Upper lobe of left lung (tissue), 6 donors: ENCODE data around the gene TYMS. TPM values are rescaled to one million over a fixed set of nuclear protein-coding genes. Genes with fewer than 3 reads are reported as not detected.

Experiments
- ATAC-seq, 2 donors: fragments of 200-7000 bp; cut with Tn5 transposase; one replicate each; pipeline ENCODE4 v1.9.1; 2022; ENCODE audit warnings: mild to moderate bottlenecking in 2 of 2, moderate library complexity in 2 of 2; ENCODE audit not compliant: low FRiP score in 2 of 2
- DNase-seq, 2 donors: peaks; one replicate each; pipeline ENCODE4 v3.0.0-alpha.2; 2019 to 2020
- H3K27ac ChIP-seq, 4 donors: fragments of 200-600 bp; sonication (generic); one replicate each; pipeline ENCODE4 v1.5.1; 2016 to 2019
- H3K27me3 ChIP-seq, 4 donors: fragments of 200-600 bp; sonication (generic); one replicate each; pipeline ENCODE4 v1.5.1; 2017 to 2019
- H3K36me3 ChIP-seq, 4 donors: fragments of 200-600 bp; sonication (generic); one replicate each; pipeline ENCODE4 v1.5.1; 2016 to 2019
- H3K4me1 ChIP-seq, 4 donors: fragments of 200-600 bp; sonication (generic); one replicate each; pipeline ENCODE4 v1.5.1; 2018 to 2019
- H3K4me3 ChIP-seq, 4 donors: fragments of 200-600 bp; sonication (generic); one replicate each; pipeline ENCODE4 v1.5.1; 2017 to 2019; ENCODE audit warnings: mild to moderate bottlenecking in 2 of 4, moderate library complexity in 1 of 4
- H3K9me3 ChIP-seq, 4 donors: fragments of 200-600 bp; sonication (generic); one replicate each; pipeline ENCODE4 v1.5.1; 2018 to 2019
- CTCF ChIP-seq, 6 experiments: fragments of 450-650 bp in 4 of 6; fragments of 200-600 bp in 2 of 6; sonication (generic) in 2 of 6; IDR thresholded peaks; one replicate each; pipeline ENCODE4 v1.5.1; 2016 to 2019; ENCODE audit warnings: antibody characterized with exemption in 6 of 6
- EP300 ChIP-seq, 4 donors: sonication (generic); formaldehyde crosslinking; IDR thresholded peaks; one replicate each; pipeline ENCODE4 v1.5.1; 2017; ENCODE audit warnings: antibody characterized with exemption in 4 of 4, control low read depth in 2 of 4
- POLR2A ChIP-seq, 4 donors: fragments of 450-650 bp; IDR thresholded peaks; one replicate each; pipeline ENCODE4 v1.5.1; 2016 to 2017; ENCODE audit warnings: antibody characterized with exemption in 4 of 4, mild to moderate bottlenecking in 2 of 4
- POLR2AphosphoS5 ChIP-seq, 2 donors: sonication (generic); formaldehyde crosslinking; IDR thresholded peaks; one replicate each; pipeline ENCODE4 v1.5.1; 2017; ENCODE audit warnings: antibody characterized with exemption in 2 of 2
- WGBS, 2 donors: methylation state at CpG; one replicate each; pipeline ENCODE4 v1.1.5; 2017 to 2018; 5-methylcytosine and 5-hydroxymethylcytosine counted together
- total RNA-seq, 6 donors: library from RNA; depleted of rRNA in 4 of 6; stranded (reverse); fragments of >200 nt in 4 of 6; gene quantifications; one replicate each; pipeline versions ENCODE4 v1.1.0 to v1.2.1, GENCODE V29; 2016 to 2021
- donor health status: DM: no; HTN: no; CAD: no; lungs with moderate emphysema.
- donor health status: DM: no; HTN: yes; CAD: no; lungs with severe emphysema.

Gene TYMS
- total RNA-seq, 6 donors from 2014 or later = 5.2 to 16.3 (median 7.6) TPM; not detected in 1

GRCh38 chr18:641224-641623, 16.2 kb upstream of the TYMS start:
- 95 to 96% methylated on average over 6 of the region's 6 CpGs for WGBS, 2 donors
- H3K36me3 ChIP-seq = no peaks in the 10 kb centered on the region
- no peaks in the 10 kb centered on the region for H3K27me3 ChIP-seq
- H3K27ac ChIP-seq = no peak overlapping the region
- no peak overlapping the region for H3K4me3 ChIP-seq
- ATAC-seq (no peak), DNase-seq (no peak)
- TF ChIP-seq EP300 (IDR thresholded peaks at IDR 0.05) (no peak), POLR2AphosphoS5 (IDR thresholded peaks at IDR 0.05) (no peak), CTCF (IDR thresholded peaks at IDR 0.05) (no peak), POLR2A (IDR thresholded peaks at IDR 0.05) (no peak)
- no peaks in the 10 kb centered on the region for H3K4me1 ChIP-seq
- no peaks in the 10 kb centered on the region for H3K9me3 ChIP-seq

GRCh38 chr18:644395-645004, 13.0 kb upstream of the TYMS start:
- no peak for DNase-seq
- ATAC-seq = no peak
- no peaks in the 10 kb centered on the region for H3K27me3 ChIP-seq
- no peaks in the 10 kb centered on the region for H3K9me3 ChIP-seq
- no peak overlapping the region for H3K4me3 ChIP-seq
- H3K27ac ChIP-seq = no peak overlapping the region
- H3K4me1 ChIP-seq = no peaks in the 10 kb centered on the region
- TF ChIP-seq POLR2A (IDR thresholded peaks at IDR 0.05) (no peak), CTCF (IDR thresholded peaks at IDR 0.05) (no peak), EP300 (IDR thresholded peaks at IDR 0.05) (no peak), POLR2AphosphoS5 (IDR thresholded peaks at IDR 0.05) (no peak)
- H3K36me3 ChIP-seq = no peaks in the 10 kb centered on the region
- WGBS, 2 donors = 44 to 79% methylated on average over 2 of the region's 2 CpGs

- Histone ChIP-seq H3K36me3 (no peaks in the 10 kb centered on the region), H3K4me3 (no peak overlapping the region), H3K27ac (no peak overlapping the region), H3K27me3 (no peaks in the 10 kb centered on the region), H3K4me1 (no peaks in the 10 kb centered on the region), H3K9me3 (no peaks in the 10 kb centered on the region)
- WGBS, 2 donors = 88 to 98% methylated on average over 5 of the region's 5 CpGs
- TF ChIP-seq EP300 (IDR thresholded peaks at IDR 0.05) (no peak), POLR2AphosphoS5 (IDR thresholded peaks at IDR 0.05) (no peak), POLR2A (IDR thresholded peaks at IDR 0.05) (no peak), CTCF (IDR thresholded peaks at IDR 0.05) (no peak)
- DNase-seq (no peak), ATAC-seq (no peak)
These were observed 10.1 kb upstream of the TYMS start for GRCh38 chr18:647304-647703.

GRCh38 chr18:649341-649740, 8.1 kb upstream of the TYMS start:
- H3K4me3 ChIP-seq = no peak overlapping the region
- H3K4me1 ChIP-seq = no peaks in the 10 kb centered on the region
- no peak for TF ChIP-seq CTCF (IDR thresholded peaks at IDR 0.05)
- no peak for TF ChIP-seq POLR2A (IDR thresholded peaks at IDR 0.05)
- no peak for TF ChIP-seq POLR2AphosphoS5 (IDR thresholded peaks at IDR 0.05)
- no peak for TF ChIP-seq EP300 (IDR thresholded peaks at IDR 0.05)
- H3K9me3 ChIP-seq = no peaks in the 10 kb centered on the region
- H3K36me3 ChIP-seq = no peaks in the 10 kb centered on the region
- H3K27ac ChIP-seq = no peak overlapping the region
- no peaks in the 10 kb centered on the region for H3K27me3 ChIP-seq
- ATAC-seq = no peak
- DNase-seq = no peak
- WGBS, 2 donors = 72 to 77% methylated on average over 5 of the region's 5 CpGs

- H3K9me3 ChIP-seq = no peaks in the 10 kb centered on the region
- 46 to 55% methylated on average over 6 of the region's 6 CpGs for WGBS, 2 donors
- no peak overlapping the region for H3K4me3 ChIP-seq
- no peaks in the 10 kb centered on the region for H3K36me3 ChIP-seq
- no peaks in the 10 kb centered on the region for H3K27me3 ChIP-seq
- no peak for ATAC-seq
- no peak overlapping the region for H3K27ac ChIP-seq
- H3K4me1 ChIP-seq = no peaks in the 10 kb centered on the region
- TF ChIP-seq POLR2A (IDR thresholded peaks at IDR 0.05) (no peak), EP300 (IDR thresholded peaks at IDR 0.05) (no peak), POLR2AphosphoS5 (IDR thresholded peaks at IDR 0.05) (no peak), CTCF (IDR thresholded peaks at IDR 0.05) (no peak)
- DNase-seq = no peak
These were observed 7.0 kb upstream of the TYMS start for GRCh38 chr18:650428-650858.
